RWPE2 (cell line): ENCODE data around the gene ZHX3.

Source experiments
- ATAC-seq: fragments of 200-7000 bp; cut with Tn5 transposase; 3 replicates; pipeline ENCODE4 v1.9.1; 2021; ENCODE audit warnings: low read depth
- DNase-seq: peaks from one replicate; pipeline ENCODE4 v3.0.0-alpha.2; 2020; ENCODE audit warnings: low spot score
- H3K27ac ChIP-seq: fragments of 450-650 bp; 2 replicates; pipeline ENCODE4 v1.5.1; 2017; ENCODE audit warnings: mild to moderate bottlenecking; ENCODE audit not compliant: poor library complexity, severe bottlenecking
- H3K27me3 ChIP-seq: fragments of 250-450 bp; sonication (Bioruptor Pico); 2 replicates; pipeline ENCODE4 v1.5.1; 2021; ENCODE audit warnings: mild to moderate bottlenecking, moderate library complexity; ENCODE audit not compliant: insufficient read depth, poor library complexity, severe bottlenecking
- H3K36me3 ChIP-seq: fragments of 250-450 bp; sonication (Bioruptor Pico); 2 replicates; pipeline ENCODE4 v1.5.1; 2020; ENCODE audit warnings: low read depth, mild to moderate bottlenecking, moderate library complexity
- H3K4me1 ChIP-seq: fragments of 250-450 bp; sonication (Bioruptor Pico); 2 replicates; pipeline ENCODE4 v1.5.1; 2021; ENCODE audit warnings: mild to moderate bottlenecking, moderate library complexity; ENCODE audit not compliant: insufficient read depth, poor library complexity, severe bottlenecking
- H3K4me3 ChIP-seq: fragments of 250-450 bp; sonication (Bioruptor Pico); 2 replicates; pipeline ENCODE4 v1.5.1; 2021; ENCODE audit warnings: mild to moderate bottlenecking, moderate library complexity; ENCODE audit not compliant: severe bottlenecking
- H3K9me3 ChIP-seq: fragments of 250-450 bp; sonication (Bioruptor Pico); 2 replicates; pipeline ENCODE4 v1.5.1; 2021; ENCODE audit warnings: mild to moderate bottlenecking, moderate library complexity; ENCODE audit not compliant: severe bottlenecking
- CTCF ChIP-seq: fragments of 450-650 bp; IDR thresholded peaks from one replicate; pipeline ENCODE4 v1.5.1; 2017; ENCODE audit warnings: mild to moderate bottlenecking, moderate library complexity; ENCODE audit not compliant: poor library complexity, severe bottlenecking

Gene ZHX3

GRCh38 chr20:41344938-41345728 is 27.6 kb upstream of the ZHX3 start:
- peaks cover 46% of the 10 kb centered on the region for H3K36me3 ChIP-seq
- DNase-seq (no peak), ATAC-seq (no peak)
- H3K27me3 ChIP-seq: no peaks in the 10 kb centered on the region
- H3K27ac ChIP-seq: no peak overlapping the region
- no peaks in the 10 kb centered on the region for H3K4me1 ChIP-seq
- no peak overlapping the region for H3K4me3 ChIP-seq
- H3K9me3 ChIP-seq: no peaks in the 10 kb centered on the region
- no peak for TF ChIP-seq CTCF

GRCh38 chr20:41344477-41344876 is 26.9 kb upstream of the ZHX3 start:
- no peak for TF ChIP-seq CTCF
- H3K4me3 ChIP-seq: no peak overlapping the region
- DNase-seq: no peak

GRCh38 chr20:41342474-41343464 is 25.2 kb upstream of the ZHX3 start:
- DNase-seq (no peak), ATAC-seq (no peak)
- Histone ChIP-seq H3K4me1 (peaks cover 8% of the 10 kb centered on the region), H3K9me3 (no peaks in the 10 kb centered on the region), H3K27me3 (no peaks in the 10 kb centered on the region), H3K4me3 (no peak overlapping the region), H3K36me3 (peaks cover 23% of the 10 kb centered on the region), H3K27ac (no peak overlapping the region)
- TF ChIP-seq CTCF: no peak

More at GRCh38 chr20:41344477-41344876, 26.9 kb upstream of the ZHX3 start:
- Histone ChIP-seq H3K36me3 (peaks cover 40% of the 10 kb centered on the region), H3K9me3 (no peaks in the 10 kb centered on the region), H3K4me1 (peaks cover 4% of the 10 kb centered on the region), H3K27me3 (no peaks in the 10 kb centered on the region), H3K27ac (no peak overlapping the region)
- no peak for ATAC-seq

- H3K4me3 ChIP-seq: peak within 1 kb of the TSS; percentile 40
- peak within 1 kb of the TSS; percentile 62 for H3K27ac ChIP-seq
Measured at GRCh38 chr20:41340327-41341055, 23.0 kb upstream of the ZHX3 start, which contains the start of gene LPIN3. TSS of gene LPIN3 (plus strand) at chr20:41340821. CDS start at chr20:41345804, 4,983 bp downstream.

More at GRCh38 chr20:41340327-41341055, 23.0 kb upstream of the ZHX3 start, which contains the start of gene LPIN3:
- 0 out of 2 replicates have a peak, but pooled peaks cover 2% of the 10 kb centered on the region for H3K36me3 ChIP-seq
- TF ChIP-seq CTCF: peak; percentile 99
- DNase-seq: peak; percentile 100
- peaks cover 8% of the 10 kb centered on the region for H3K4me1 ChIP-seq
- H3K9me3 ChIP-seq: no peaks in the 10 kb centered on the region
- H3K27me3 ChIP-seq: no peaks in the 10 kb centered on the region
- ATAC-seq: peak; percentile 90
